ENCODE data around the gene PTGFRN. TPM values are rescaled to one million over a fixed set of nuclear protein-coding genes. Genes with fewer than 3 reads are reported as not detected.

PTGFRN gene
- total RNA-seq, 1 experiment from 2014 or later: 38.7 TPM

GRCh38 chr1:116940814-116941599 is 31.3 kb downstream of the PTGFRN start (continued):
- TF ChIP-seq ARID4B (CRISPR knock-in tag; IDR thresholded peaks at IDR 0.05; ENCODE audit: borderline replicate concordance): no peak
- TF ChIP-seq ZNF512 (CRISPR knock-in tag; IDR thresholded peaks at IDR 0.05; ENCODE audit: borderline replicate concordance): no peak
- TF ChIP-seq PREB (CRISPR knock-in tag; IDR thresholded peaks at IDR 0.05; ENCODE audit: borderline replicate concordance): no peak
- TF ChIP-seq ZNF263 (CRISPR knock-in tag; IDR thresholded peaks at IDR 0.05; ENCODE audit: low read depth): no peak
- no peak for TF ChIP-seq ZNF281 (CRISPR knock-in tag; IDR thresholded peaks at IDR 0.05)

GRCh38 chr1:116941670-116942069 is 32.0 kb downstream of the PTGFRN start:
- H3K27me3 Mint-ChIP-seq (ENCODE audit: low read depth): no peaks in the 10 kb centered on the region
- no peak overlapping the region for H3K4me3 Mint-ChIP-seq
- no peak overlapping the region for H3K27ac Mint-ChIP-seq
- POLR2A ChIA-PET: no interaction called here
- TF ChIP-seq GRHL2 (CRISPR knock-in tag; IDR thresholded peaks at IDR 0.05; ENCODE audit: insufficient replicate concordance, severe bottlenecking) (no peak), AFF4 (CRISPR knock-in tag; IDR thresholded peaks at IDR 0.05; ENCODE audit: borderline replicate concordance) (no peak), SMAD3 (CRISPR knock-in tag; IDR thresholded peaks at IDR 0.05; ENCODE audit: borderline replicate concordance) (no peak), JAZF1 (CRISPR knock-in tag; IDR thresholded peaks at IDR 0.05) (no peak), ZBTB43 (CRISPR knock-in tag; IDR thresholded peaks at IDR 0.05) (no peak)
- peaks cover 30% of the 10 kb centered on the region for H3K4me1 Mint-ChIP-seq
- peaks cover 22% of the 10 kb centered on the region for H3K36me3 Mint-ChIP-seq
- no peak for ATAC-seq
- no peak for DNase-seq (ENCODE audit: low spot score)
- no peaks in the 10 kb centered on the region for H3K9me3 Mint-ChIP-seq
- CTCF ChIA-PET: interaction anchor here (0.6 to 1.3 kb wide), 3 partner anchors 204 to 1235 kb away, joined by 3 read pairs; no protein-coding TSS in a partner anchor

All from WTC11 (cell line).